B cell (primary cell): ENCODE results near the gene DAZL. TPM values are rescaled to one million over a fixed set of nuclear protein-coding genes. Genes with fewer than 3 reads are reported as not detected.
"Not testable (repeated sequence)": the region's sequence is repeated elsewhere in the genome, so short reads cannot be mapped to it uniquely, and the experiment has no call there.

Experiments
- ATAC-seq: fragments of 200-7000 bp; cut with Tn5 transposase; one replicate; pipeline ENCODE4 v1.10.0; 2021; ENCODE audit warnings: low read depth, mild to moderate bottlenecking, moderate number of reproducible peaks, moderate library complexity
- CTCF ChIA-PET: fragments of 350-600 bp; sonication (Branson Sonifier 250); formaldehyde crosslinking; loops from one replicate; lab custom pipeline; 2021; ENCODE audit warnings: antibody characterized with exemption, inconsistent platforms; lab: Charles Lee
- POLR2A ChIA-PET: fragments of 350-600 bp; sonication (Branson Sonifier 250); formaldehyde crosslinking; loops from one replicate; lab custom pipeline; 2021; ENCODE audit warnings: antibody characterized with exemption; lab: Charles Lee
- DNase-seq: peaks from one replicate; pipeline ENCODE4 v3.0.0; 2013
- H2AFZ ChIP-seq: 2 replicates; pipeline ENCODE4 v1.6.1; 2012; ENCODE audit warnings: mild to moderate bottlenecking, low read depth, low read length; ENCODE audit not compliant: insufficient read depth, poor library complexity, severe bottlenecking
- H3K27ac ChIP-seq, 2 donors: 1 replicate in 1 of 2; 2 replicates in 1 of 2; pipeline ENCODE4 v1.5.1; 2012 to 2013; ENCODE audit warnings: low read length in 2 of 2, mild to moderate bottlenecking in 2 of 2, moderate library complexity in 1 of 2
- H3K27me3 ChIP-seq, 4 experiments: fragments of 200-600 bp in 1 of 4; sonication (generic) in 1 of 4; replicated peaks in 1 of 4; 1 replicate in 2 of 4; 2 replicates in 2 of 4; pipeline versions ENCODE4 v1.6.1 to v1.7.0; 2013 to 2016; ENCODE audit warnings: low read length in 3 of 4, mild to moderate bottlenecking in 2 of 4, mixed read lengths in 1 of 4, moderate library complexity in 1 of 4; ENCODE audit not compliant: insufficient read depth in 4 of 4, control insufficient read depth in 3 of 4; ENCODE audit errors: control extremely low read depth in 1 of 4
- H3K36me3 ChIP-seq, 2 experiments: replicated peaks in 1 of 2; 1 replicate in 1 of 2; 2 replicates in 1 of 2; pipeline versions ENCODE4 v1.6.1 to v1.7.1; 2013; ENCODE audit warnings: low read length in 1 of 2; ENCODE audit not compliant: insufficient read depth in 2 of 2, control insufficient read depth in 1 of 2; ENCODE audit errors: control extremely low read depth in 1 of 2, extremely low read depth in 1 of 2
- H3K4me1 ChIP-seq, 2 donors: fragments of 200-600 bp in 1 of 2; sonication (generic) in 1 of 2; 1 replicate in 1 of 2; 2 replicates in 1 of 2; pipeline versions ENCODE4 v1.5.1 to v1.6.1; 2013 to 2017; ENCODE audit warnings: low read length in 2 of 2; ENCODE audit not compliant: control insufficient read depth in 2 of 2, insufficient read depth in 2 of 2
- H3K4me2 ChIP-seq: replicated peaks from 2 replicates; pipeline ENCODE3; 2012; ENCODE audit warnings: mild to moderate bottlenecking, low read depth, low read length; ENCODE audit not compliant: poor library complexity, severe bottlenecking
- H3K4me3 ChIP-seq, 5 experiments: fragments of 200-600 bp in 1 of 5; sonication (generic) in 1 of 5; 1 replicate in 3 of 5; 2 replicates in 2 of 5; pipeline versions ENCODE4 v1.5.1 to v1.7.0; 2011 to 2016; ENCODE audit warnings: low read length in 4 of 5, mild to moderate bottlenecking in 4 of 5, low read depth in 2 of 5, control low read depth in 1 of 5, moderate library complexity in 1 of 5; ENCODE audit not compliant: insufficient read depth in 1 of 5; ENCODE audit errors: control extremely low read depth in 1 of 5, extremely low read depth in 1 of 5
- H3K79me2 ChIP-seq: fragments of 200-600 bp; sonication (generic); one replicate; pipeline ENCODE4 v1.6.0; 2016; ENCODE audit warnings: low read length; ENCODE audit not compliant: control insufficient read depth, insufficient read depth
- H3K9ac ChIP-seq: fragments of 200-600 bp; sonication (generic); 2 replicates; pipeline ENCODE4 v1.6.1; 2017; ENCODE audit warnings: mild to moderate bottlenecking, low read length, moderate library complexity
- H3K9me3 ChIP-seq, 3 donors: one replicate each; pipeline versions ENCODE4 v1.6.1 to v1.7.1; 2013; ENCODE audit warnings: low read length in 2 of 3; ENCODE audit not compliant: control insufficient read depth in 2 of 3, insufficient read depth in 1 of 3; ENCODE audit errors: control extremely low read depth in 1 of 3
- H4K20me1 ChIP-seq: 2 replicates; pipeline ENCODE4 v1.6.0; 2012; ENCODE audit warnings: mild to moderate bottlenecking, low read length; ENCODE audit not compliant: insufficient read depth, control insufficient read depth, poor library complexity, severe bottlenecking
- H3K27ac Mint-ChIP-seq: one replicate; pipeline ENCODE4 v1.8.0; 2021; ENCODE audit warnings: mixed read lengths
- H3K27me3 Mint-ChIP-seq: one replicate; pipeline ENCODE4 v1.8.0; 2021; ENCODE audit warnings: mixed read lengths
- H3K4me1 Mint-ChIP-seq: one replicate; pipeline ENCODE4 v1.8.0; 2021; ENCODE audit warnings: mixed read lengths
- H3K4me3 Mint-ChIP-seq: one replicate; pipeline ENCODE4 v1.8.0; 2021; ENCODE audit warnings: mixed read lengths
- H3K9me3 Mint-ChIP-seq: one replicate; pipeline ENCODE4 v1.8.0; 2022; ENCODE audit warnings: mixed read lengths; ENCODE audit not compliant: insufficient read depth
- EZH2 ChIP-seq: IDR thresholded peaks from 2 replicates; pipeline ENCODE4 v1.6.1; 2012; ENCODE audit warnings: borderline replicate concordance, low read depth, mild to moderate bottlenecking, moderate library complexity, low read length; ENCODE audit not compliant: insufficient read depth, poor library complexity, severe bottlenecking
- WGBS: methylation state at CpG from one replicate; pipeline ENCODE4 v1.1.5; 2013; ENCODE audit warnings: missing lambda C conversion rate; ENCODE audit not compliant: insufficient coverage; 5-methylcytosine and 5-hydroxymethylcytosine counted together
- intact Hi-C: fragments of 100-400 bp; cut with micrococcal nuclease; formaldehyde crosslinking; loops from one replicate; pipeline ENCODE4 v1.10.0; 2022
- polyA plus RNA-seq: library from polyadenylated mRNA; depleted of rRNA; stranded (reverse); fragments of >200 nt; gene quantifications from 2 replicates; pipeline ENCODE4 v1.2.3, GENCODE V29; 2012
- total RNA-seq, 2 donors: library from RNA; stranded (reverse); fragments of 120-200 nt in 1 of 2; gene quantifications; 1 replicate in 1 of 2; 2 replicates in 1 of 2; pipeline versions ENCODE4 v1.2.3 to v1.2.4, GENCODE V29; 2013 to 2022
- TF ChIP-seq, protein P1 (sequence below): fragments of 200-600 bp; IDR thresholded peaks from one replicate; pipeline ENCODE4 v1.8.0; 2022; ENCODE audit warnings: antibody characterized with exemption, mild to moderate bottlenecking

Gene DAZL
- total and polyA plus RNA-seq, 2 donors (not counting 1 experiment from before 2014, with no cell fraction given) = 1.3 TPM; not detected in 1

DNA sequence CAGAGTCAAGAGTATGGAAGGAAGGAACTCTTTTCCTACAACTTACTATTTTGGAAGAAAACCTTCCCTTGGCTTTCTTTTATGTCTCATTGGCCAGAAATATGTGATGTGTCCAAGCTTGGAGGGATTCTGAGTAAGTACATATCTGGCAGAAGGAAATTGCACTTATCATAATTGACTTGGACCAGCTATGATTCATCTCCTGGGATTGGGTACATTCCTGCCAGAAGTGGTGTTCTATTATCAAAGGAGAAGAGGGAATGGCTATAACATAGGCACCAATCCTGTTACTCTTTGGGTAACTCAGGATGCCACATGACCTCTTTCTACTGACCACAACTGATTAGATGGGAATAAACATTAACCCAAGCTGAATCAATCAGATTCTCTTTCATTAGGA is 13.5 kb upstream of the DAZL start:
- ATAC-seq = no peak
- Mint-ChIP-seq H3K4me1 (peaks cover 11% of the 10 kb centered on the region), H3K27ac (no peak overlapping the region), H3K4me3 (no peak overlapping the region), H3K9me3 (no peaks in the 10 kb centered on the region), H3K27me3 (no peaks in the 10 kb centered on the region)
- H3K27ac ChIP-seq = no peak overlapping the region
- H3K9ac ChIP-seq = no peak overlapping the region
- no peak overlapping the region for H2AFZ ChIP-seq
- DNase-seq = no peak
- H3K4me1 ChIP-seq = peaks cover 6 to 9% of the 10 kb centered on the region in 2 donors
- H3K4me2 ChIP-seq = no peak overlapping the region
- TF ChIP-seq, protein P1, sequence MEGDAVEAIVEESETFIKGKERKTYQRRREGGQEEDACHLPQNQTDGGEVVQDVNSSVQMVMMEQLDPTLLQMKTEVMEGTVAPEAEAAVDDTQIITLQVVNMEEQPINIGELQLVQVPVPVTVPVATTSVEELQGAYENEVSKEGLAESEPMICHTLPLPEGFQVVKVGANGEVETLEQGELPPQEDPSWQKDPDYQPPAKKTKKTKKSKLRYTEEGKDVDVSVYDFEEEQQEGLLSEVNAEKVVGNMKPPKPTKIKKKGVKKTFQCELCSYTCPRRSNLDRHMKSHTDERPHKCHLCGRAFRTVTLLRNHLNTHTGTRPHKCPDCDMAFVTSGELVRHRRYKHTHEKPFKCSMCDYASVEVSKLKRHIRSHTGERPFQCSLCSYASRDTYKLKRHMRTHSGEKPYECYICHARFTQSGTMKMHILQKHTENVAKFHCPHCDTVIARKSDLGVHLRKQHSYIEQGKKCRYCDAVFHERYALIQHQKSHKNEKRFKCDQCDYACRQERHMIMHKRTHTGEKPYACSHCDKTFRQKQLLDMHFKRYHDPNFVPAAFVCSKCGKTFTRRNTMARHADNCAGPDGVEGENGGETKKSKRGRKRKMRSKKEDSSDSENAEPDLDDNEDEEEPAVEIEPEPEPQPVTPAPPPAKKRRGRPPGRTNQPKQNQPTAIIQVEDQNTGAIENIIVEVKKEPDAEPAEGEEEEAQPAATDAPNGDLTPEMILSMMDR = no peak
- TF ChIP-seq EZH2 = no peak
- ChIA-PET POLR2A (interaction anchor here (0.5 kb wide), 1 partner anchor 107 kb away, joined by 3 read pairs; no protein-coding TSS in a partner anchor), CTCF (interaction anchor here (1.1 kb wide), 1 partner anchor 371 kb away, joined by 3 read pairs; no protein-coding TSS in a partner anchor)
- H3K36me3 ChIP-seq = no peaks in the 10 kb centered on the region
- intact Hi-C loops = no loop called here
- H3K9me3 ChIP-seq = peaks cover 1 to 8% (median 4%) of the 10 kb centered on the region in 3 donors
- H3K79me2 ChIP-seq = no peaks in the 10 kb centered on the region
- H4K20me1 ChIP-seq = no peaks in the 10 kb centered on the region
- H3K4me3 ChIP-seq = no peak overlapping the region
- no peaks in the 10 kb centered on the region for H3K27me3 ChIP-seq

DNA sequence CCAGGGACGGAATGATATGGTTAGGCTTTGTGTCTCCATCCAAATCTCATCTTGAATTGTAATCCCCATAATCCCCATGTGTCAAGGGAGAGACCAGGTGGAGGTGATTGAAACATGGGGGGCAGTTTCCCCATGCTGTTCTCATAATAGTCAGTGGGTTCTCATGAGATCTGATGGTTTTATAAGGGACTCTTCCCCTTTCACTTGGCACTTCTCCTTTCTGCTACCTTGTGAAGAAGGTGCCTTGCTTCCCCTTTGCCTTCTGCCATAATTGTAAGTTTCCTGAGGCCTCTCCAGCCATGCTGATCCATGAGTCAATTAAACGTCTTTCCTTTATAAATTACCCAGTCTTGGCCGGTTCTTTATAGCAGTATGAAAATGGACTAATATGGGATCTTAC is 11.9 kb upstream of the DAZL start:
- H3K36me3 ChIP-seq, H3K4me1 ChIP-seq, H3K79me2 ChIP-seq, H3K9ac ChIP-seq, H3K9me3 ChIP-seq, intact Hi-C loops, H3K27me3 ChIP-seq, ATAC-seq, CTCF ChIA-PET, H3K27me3 Mint-ChIP-seq, H4K20me1 ChIP-seq, H3K4me3 ChIP-seq, H3K27ac ChIP-seq, H3K9me3 Mint-ChIP-seq, H2AFZ ChIP-seq, H3K4me3 Mint-ChIP-seq, H3K4me2 ChIP-seq, POLR2A ChIA-PET: not testable (repeated sequence)
- no CpG with 5 or more reads among the region's 3 CpGs for WGBS
- Mint-ChIP-seq H3K4me1 (peaks cover 11% of the 10 kb centered on the region), H3K27ac (peak overlapping the region; percentile 16)
- peak; percentile 23 for DNase-seq
